HG03457 (cell line): Measurements from ENCODE around the gene ALG1L2.
"Not testable (repeated sequence)": the region's sequence is repeated elsewhere in the genome, so short reads cannot be mapped to it uniquely, and the experiment has no call there.

Experiments
- ATAC-seq: cut with Tn5 transposase; IDR thresholded peaks from one replicate; pipeline ENCODE4 v1.9.1; 2021; ENCODE audit warnings: moderate number of reproducible peaks; ENCODE audit not compliant: unreplicated experiment

The ALG1L2 gene

DNA sequence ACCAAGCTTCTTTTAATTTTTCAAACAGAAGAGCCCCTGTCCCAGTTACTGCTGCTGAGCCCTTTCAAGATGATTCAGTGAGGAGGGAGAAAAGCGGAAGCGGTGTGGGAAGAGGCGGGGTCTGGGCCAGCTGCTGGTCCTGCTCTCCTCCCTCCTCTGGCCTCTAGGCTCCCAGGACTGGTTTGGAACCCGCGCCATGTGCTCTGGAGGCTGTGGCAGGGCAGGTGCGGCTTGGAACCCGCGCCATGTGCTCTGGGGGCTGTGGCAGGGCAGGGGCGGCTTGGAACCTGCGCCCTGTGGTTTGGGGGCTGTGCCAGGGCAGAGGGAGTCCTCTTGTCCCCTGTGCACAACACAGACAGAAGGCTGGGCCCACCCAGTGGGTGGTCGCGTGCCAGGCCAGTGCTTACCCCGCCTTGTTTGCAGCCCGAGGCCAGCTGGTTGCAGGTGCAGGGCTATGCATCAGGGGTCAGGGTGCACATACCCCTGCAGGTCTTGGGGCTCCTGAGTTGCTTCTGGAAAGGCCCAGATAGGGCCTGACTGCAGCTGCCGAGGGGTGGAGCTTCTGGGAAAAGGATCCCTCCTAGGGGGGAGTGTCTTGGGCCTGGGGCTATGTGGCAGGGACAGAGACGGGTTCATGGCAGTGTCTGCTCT lies 12.2 kb downstream of the ALG1L2 start:
- ATAC-seq, result no peak

DNA sequence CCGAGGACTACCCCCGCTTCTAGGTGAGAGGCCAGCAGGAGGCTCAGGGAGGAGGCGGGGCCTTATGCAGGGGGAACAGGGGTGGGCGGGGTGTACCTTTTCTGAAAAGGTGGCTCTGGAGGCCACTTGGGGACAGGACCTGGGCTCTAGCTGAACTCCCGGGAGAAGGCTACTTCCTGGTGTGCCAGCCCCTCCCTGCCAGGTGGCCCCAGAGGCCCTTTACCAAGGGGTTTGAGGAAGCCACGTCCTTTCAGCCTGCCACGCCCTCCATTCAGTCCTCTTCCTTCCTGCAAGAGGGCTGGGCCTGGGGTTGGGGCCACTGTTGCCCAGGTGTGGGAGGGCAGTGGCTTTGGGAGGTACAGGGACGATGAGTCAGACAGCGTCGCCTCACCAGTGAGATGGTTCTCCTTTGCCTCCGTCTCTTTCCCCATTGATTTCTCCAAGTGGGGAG lies 12.9 kb downstream of the ALG1L2 start:
- not testable (repeated sequence) for ATAC-seq

DNA sequence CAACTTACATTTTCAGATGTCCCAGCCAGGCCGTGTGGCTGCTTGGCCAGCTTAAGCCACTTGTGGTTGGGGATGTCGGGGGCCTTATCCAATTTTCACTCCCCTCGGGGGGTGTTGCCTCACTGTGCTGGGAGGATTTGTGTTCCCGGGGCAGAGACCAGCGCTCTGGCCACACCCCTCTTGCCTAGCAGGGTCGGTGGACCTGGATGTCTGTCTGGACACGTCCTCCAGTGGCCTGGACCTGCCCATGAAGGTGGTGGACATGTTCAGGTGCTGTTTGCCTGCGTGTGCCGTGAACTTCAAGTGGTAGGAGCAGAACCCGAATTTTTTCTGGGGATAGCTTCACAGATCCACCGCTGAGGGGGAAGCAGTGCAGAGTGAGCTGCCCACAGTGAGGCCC lies 14.2 kb downstream of the ALG1L2 start:
- not testable (repeated sequence) for ATAC-seq

DNA sequence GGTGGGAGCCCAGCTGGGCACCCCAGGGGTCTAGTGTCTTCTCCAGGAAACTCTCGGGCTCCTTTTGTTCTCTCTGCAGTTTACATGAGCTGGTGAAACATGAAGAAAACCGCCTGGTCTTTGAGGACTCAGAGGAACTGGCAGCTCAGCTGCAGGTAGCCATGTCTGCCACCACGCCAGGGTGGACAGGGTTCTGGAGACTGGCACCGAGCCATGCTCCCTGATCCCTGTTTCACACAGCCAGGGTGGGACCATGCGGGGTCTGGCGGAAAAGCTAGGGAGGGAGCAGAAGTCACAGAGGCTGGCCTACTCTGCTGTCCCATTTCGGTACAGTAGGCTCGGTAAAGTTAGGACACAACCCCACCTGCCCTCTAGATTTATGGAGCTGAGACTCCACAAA lies 15.5 kb downstream of the ALG1L2 start:
- ATAC-seq, result not testable (repeated sequence)

DNA sequence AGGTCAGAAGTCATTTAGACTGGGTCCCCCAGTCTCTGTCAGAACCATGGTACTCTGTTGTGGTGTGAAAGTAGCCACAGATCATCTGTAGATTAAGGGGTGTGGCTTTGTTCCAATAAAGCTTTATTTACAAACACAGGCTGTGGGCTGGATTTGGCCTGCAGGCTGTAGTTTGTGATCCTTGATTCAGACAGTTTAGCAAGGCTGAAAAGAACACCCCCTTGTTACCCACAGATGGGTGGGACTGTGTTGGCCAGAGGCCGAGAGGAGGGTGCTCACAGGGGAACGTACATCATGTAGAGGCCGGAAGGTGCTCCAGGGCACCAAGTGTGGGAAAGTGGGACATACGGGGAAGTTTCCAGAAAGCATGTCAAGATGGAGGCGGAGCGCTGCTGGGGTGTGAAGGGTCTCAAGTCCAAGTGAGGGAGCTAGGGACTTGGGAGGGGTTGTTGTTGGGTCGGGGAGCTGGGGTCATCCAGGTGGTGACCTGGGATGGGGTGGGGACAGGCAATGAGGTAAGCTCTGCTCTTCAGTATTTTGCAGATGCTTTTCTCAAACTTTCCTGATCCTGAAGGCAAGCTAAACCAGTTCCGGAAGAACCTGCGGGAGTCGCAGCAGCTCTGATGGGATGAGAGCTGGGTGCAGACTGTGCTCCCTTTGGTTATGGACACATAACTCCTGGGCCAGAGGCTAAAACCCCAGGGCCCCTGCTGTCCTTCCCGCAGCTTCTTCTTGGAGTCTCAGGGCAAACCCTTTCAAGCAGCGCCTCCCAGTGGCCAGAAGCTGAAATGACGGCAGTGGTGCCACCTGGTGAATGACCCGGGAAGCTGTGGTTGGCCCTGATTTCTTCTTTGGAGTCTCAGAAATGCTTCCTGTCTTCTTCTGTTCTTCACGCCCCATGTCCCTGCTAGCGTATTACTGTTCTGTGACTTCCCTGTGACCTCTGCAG lies 16.3 kb downstream of the ALG1L2 start:
- ATAC-seq, result not testable (repeated sequence)

DNA sequence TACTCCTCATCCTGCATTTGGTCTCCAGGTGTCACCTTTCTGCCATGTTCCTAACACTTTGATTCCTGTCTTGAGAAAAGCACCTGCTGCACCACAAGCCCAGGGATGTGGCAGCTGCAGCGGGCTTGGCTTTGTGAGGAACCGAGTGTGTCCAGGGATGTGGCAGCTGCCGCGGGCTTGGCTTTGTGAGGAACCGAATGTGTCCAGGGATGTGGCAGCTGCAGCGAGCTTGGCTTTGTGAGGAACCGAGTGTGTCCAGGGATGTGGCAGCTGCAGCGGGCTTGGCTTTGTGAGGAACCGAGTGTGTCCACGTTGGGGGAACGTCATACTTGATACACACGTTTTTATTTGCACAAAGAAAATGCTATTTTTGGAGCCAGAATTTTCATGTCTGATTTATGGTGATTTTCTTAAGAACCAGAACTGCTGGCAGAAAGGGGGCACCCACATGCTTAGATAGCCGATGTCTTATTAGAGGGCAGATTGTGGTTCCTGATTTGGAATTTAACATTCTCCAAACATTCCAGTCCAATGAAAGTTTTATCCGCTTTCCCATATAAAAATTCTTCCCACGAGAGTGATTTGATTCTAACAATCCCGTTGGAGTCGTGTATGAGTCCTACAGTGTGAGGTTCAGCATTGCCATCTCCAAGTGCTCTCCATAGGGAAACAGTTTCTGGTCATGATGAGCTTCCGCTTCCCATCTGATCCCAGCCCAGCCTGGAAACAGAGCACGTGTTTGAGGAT lies 17.2 kb downstream of the ALG1L2 start:
- ATAC-seq, result not testable (repeated sequence)

DNA sequence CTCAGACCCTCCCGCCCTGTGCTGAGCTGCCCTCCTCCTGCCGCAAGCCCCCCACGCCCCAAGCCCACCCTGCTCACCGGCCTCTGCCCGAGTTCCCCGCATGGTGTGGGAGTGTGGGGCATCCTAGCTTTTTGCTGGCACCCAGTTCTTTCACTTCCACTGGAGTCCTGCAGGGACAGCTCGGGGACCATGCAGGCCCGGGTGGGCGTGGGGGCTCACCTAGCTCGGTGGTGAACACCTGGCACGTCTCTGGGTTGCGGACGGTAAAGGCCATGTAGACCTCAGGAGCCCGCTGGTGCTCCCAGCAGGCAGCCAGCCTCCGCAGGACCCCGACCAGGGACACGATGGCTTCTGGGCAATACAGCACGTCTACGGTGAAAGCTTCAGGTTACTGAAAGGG lies 20.9 kb downstream of the ALG1L2 start:
- not testable (repeated sequence) for ATAC-seq

DNA sequence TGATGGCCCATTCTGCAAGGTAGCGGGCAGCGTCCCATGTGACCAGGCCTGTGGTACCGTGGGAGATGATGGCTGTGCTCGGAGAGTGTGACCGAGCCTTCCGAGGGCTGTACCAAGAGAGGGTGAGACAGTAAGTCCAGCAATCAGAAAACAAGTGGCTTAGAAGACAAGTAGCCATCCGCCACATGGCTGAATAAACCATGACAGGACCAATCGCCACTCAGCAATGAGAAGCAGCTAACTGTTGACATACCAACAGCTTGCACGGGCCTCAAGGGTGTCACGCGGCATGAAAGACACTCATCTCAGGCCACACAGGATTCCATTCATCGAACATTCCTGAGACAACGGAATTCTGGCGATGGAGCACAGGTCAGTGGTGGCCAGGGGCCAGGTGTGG lies 22.6 kb downstream of the ALG1L2 start:
- ATAC-seq, result not testable (repeated sequence)

DNA sequence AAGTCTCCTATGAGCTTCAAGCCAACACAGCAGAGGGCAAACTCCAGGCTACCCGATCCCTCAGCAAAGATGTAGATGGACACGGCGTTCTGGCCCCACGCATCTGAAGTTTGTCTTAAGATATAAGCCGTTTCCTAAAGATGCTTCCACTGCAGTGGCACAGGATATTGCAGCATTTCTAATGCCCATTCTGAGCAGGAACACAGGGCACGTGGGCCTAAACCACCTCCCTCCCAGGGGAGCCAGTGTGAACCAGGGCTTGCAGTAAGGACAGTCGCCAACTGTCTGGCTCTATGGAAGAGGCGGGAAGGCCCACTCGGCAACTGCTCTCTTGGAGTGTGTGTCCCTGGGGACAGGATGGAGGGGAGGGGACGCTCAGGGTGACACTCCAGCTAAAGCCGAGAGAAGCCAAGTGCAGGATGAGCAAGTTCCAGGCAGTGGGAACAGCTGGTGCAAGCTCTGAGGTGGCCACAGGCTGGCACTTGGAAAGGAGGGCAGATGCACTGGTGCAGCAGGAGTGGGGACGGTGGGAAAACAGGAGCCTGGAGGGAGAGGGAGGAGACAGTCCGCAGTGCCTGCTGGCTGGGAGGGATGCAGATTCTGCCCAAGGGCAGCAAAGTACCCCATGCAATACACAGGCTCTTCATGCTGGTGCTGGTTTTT lies 25.8 kb downstream of the ALG1L2 start:
- not testable (repeated sequence) for ATAC-seq

DNA sequence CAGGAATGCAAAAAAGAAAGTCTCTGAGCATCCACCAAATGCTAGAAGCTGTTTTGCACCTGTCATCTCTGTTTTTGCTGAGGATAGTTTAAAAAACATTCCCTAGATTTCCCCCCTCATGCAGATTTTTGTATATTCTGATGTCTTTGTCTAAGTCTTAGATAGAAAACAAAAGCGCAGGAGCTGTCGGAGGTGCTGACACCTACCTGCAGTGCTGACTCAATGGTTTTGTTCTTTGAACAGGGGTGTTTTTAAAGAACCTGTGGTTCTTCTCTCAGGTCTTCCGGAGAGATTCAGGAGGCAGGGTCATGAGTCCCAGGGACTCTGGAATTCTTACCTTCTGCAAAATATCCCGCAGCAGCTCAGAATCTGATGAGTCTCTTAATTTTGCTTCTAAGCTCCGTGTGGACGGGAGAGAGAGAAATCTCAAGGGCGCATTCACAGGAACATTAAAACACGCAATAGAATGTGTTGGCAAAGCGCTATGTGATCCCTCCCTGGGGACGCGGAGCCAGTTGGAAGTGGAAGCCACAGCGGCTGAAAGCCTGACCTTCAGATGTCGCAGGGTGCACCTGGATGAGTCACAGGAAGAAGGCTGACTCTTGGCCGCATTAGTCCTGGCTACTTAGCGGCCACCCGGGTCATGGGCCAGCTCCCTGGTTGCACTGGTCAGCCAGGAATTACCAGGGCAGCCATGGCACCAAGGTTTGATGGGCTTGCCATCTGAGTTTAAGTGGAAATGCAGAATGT lies 27.4 kb downstream of the ALG1L2 start:
- not testable (repeated sequence) for ATAC-seq

DNA sequence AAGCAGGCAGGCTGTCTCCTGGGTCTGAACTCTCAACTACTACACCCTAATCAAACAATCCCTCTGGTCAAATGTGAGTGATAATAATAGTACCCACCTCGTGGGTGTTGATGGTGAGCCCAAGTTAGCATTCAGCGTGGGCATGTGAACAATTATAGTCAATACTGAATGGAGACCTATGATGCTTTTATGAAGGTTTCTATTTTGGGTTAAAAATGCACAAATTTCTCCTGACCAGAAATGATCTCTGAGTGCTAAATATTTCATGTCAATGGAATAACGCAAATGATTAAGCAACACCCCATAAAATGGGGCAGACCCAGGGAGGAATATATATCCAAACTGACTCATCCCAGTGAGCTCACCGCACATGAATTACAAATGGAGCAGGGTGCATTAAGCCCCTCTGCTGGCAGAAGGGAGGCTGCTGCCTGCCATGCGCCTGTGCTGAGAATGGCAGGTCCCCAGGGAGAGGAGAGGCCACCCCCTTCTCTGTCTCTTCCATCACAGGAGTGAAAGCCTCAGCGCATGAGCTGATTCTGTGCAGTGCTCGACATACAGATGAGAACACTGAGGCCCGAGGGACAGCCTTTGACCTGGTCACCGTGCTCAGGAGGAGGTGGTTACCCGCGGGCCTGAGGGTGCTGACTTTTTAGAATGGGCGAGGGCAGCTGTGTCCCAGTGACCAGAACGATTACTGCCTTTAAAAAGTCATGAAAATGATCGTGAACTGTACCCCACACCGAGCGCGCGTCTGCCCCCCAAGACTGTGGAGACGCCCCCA lies 28.9 kb downstream of the ALG1L2 start:
- not testable (repeated sequence) for ATAC-seq

DNA sequence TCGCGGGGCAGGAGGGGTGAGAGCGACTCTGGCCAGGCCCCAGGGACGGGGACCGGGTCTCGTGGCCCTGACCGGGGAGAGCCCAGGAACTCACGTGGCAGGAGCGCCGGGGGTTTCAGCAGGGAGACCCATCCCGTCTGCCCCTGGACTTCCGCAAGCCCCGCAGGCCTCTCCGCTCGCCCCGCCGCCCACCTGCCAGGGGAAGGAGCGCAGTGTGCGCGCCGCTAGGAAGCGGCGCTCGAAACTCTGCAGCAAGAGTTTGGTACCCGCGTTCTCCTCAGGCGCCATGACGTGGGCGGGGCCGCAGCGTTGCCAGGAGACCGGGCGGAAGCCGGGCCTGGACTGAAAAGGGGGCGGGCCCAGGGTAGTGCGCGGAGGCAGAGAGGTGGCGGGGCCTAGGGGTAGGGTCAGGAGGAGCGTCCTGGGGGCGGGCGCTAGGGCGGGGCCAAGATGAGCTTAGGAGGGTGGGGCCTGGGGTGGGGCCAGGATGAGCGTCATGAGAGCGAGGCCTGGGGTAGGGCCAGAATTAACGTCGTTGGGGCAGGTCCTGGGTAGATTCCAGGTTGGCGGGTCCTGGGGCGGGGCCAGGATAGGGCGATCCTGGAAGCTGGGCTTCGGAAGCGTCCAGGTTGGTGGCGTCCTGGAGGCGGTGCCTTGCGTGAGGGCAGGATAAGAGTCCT lies 29.7 kb downstream of the ALG1L2 start:
- ATAC-seq, result peak; percentile 99

DNA sequence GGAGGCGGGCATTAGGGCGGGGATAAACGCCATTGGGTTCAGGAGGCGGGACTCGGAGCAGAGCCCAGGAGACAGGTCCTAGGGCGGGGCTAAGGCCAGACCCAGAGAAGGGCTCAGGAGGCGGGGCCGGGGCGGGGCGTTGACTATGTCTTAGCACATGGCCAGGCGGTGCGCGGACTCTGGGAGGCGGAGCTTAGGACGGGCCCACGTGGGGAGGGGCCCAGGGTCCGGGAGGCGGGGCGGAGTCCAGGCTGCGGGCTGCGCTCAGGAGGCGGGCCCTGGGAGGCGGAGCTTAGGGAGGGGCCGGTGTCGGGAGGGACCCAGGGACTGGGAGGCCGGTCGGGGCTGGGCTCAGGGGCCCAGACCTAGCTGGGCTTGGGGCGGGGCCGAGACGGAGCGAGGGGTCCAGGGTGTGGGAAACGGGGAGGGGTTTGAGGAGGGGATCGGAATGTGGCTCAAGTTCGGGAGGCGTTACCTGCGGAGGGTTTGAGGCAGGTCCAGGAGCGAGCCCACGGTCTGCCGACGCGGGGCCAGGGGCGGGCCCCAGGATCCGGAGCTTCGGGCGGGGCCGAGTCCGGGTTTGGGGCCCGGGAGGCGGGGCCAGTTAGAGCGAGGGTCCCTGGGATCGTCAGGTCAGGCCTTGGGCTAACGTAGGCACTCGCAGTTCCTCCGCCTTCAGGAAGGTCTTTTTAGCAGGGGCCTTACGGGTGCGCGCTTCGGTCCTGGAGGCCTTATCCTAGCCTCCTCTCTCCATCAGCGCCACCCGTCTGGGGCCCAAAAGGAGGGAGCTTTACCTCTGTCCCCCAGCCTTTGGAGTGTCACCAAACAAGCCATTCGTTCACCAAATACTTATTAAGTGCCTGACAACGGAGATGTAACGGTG lies 30.5 kb downstream of the ALG1L2 start:
- ATAC-seq, result peak; percentile 40

DNA sequence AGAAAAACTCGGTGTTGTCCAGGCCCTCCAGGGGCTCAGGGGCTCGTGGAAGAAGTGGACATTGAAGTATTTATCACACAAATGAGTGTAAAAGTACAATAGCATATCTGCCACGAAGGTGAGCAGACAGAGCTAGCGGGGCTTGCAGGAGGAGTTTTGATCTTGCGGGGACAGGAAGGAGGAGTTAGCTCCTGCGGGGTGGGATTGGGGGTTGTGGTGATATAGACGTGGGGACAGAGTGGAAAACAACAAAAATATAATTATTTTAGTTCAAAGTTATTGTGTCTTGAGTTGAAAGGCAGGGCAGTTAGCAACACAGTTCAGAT lies 31.1 kb downstream of the ALG1L2 start:
- not testable (repeated sequence) for ATAC-seq

DNA sequence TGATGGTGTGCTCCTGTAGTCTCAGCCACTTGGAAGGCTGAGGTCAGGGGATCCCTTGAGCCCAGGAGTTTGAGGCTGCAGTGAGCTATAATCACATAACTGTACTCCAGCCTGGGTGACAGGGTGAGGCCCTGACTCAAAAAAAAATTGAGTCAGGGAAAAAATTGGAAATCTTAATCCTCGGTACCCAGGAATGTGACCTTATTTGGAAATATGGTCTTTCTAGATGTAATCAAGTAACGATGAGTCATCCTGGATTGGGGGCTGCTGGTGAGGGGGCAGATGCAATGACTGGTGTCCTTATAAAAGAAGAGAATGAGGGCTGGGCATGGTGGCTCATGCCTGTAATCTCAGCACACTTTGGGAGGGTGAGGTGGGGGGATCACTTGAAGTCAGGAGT lies 33.8 kb downstream of the ALG1L2 start:
- ATAC-seq, result not testable (repeated sequence)

DNA sequence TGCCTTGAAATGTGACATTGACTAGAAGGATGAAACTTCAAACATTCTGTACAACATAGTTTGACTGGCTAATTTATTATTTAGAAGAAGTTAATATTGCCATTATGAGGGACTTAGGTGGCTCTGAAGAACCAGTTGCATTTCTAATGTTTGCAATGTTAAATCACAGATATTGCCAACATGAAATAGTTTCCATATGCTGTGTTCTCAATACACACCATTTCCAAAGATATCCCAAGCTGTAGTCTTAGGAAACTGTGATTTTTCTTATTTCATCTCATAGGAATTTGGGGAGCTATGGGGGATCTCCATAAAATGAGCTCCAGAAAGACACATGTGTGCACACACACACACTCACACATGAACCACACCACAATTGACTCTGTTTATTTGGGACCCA lies 36.3 kb downstream of the ALG1L2 start:
- ATAC-seq, result no peak

DNA sequence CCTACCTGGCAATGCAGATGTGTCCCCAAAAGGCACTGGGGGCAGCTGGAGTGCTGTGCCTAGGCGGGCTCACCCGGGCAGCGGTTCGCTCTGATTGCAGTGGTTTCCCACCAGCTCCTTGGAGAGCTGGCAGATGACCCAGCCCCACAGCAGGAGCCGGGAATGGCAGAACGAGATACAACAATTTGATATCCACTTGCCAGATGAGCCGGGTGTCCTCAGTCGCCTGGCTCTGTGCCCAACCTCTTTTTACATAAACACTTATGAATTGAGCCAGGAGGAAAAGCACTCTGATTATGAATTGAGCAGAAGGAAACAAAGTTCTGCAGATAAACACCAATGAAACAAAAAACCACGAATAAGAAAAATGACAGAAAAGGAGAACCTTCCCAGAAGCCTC lies 38.2 kb downstream of the ALG1L2 start:
- not testable (repeated sequence) for ATAC-seq

DNA sequence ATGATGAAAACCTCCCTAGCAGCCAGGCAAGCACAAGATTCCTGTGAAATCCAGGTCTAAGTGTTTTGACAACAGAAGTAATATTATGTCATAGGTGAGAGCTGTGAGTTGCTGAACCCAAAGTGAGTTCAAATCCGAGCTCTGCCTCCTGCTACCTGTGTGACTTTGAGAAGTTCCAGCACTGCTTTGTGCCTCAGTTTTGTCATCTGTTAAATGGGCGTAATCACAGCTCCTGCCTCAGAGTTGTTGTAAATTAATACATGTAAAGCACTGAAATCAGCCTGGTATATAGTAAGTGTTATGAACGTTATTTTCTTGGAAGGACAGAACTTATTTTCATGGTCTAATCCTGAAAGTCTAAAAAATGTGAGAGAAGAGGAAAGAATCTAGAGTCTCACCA lies 38.7 kb downstream of the ALG1L2 start:
- not testable (repeated sequence) for ATAC-seq
